ENCODE results near the gene RPS18.

The RPS18 gene

DNA sequence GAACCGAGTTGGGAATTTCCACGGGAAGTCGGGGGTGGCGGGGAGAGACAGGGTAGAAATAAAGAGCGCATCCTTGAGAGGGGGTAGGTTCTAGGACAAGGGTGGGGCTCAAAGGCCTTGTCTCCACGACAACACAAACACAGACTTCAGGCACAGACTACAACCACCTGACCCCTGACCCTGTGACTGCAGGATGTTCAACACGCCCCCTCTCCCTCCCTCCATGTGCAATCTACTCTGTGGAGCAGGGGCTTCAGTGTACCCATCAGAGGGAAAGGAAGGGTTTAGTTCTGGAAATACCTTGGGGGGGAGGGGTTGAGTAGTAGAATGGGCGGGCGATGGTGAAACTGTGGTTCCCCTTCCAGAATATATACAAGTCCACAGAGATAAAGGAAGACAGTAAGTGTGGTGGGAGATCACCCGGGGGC, 42.7 kb downstream of the RPS18 start:
- DNase-seq (ENCODE audit: low spot score) (peak; percentile 79), FAIRE-seq (no peak)

DNA sequence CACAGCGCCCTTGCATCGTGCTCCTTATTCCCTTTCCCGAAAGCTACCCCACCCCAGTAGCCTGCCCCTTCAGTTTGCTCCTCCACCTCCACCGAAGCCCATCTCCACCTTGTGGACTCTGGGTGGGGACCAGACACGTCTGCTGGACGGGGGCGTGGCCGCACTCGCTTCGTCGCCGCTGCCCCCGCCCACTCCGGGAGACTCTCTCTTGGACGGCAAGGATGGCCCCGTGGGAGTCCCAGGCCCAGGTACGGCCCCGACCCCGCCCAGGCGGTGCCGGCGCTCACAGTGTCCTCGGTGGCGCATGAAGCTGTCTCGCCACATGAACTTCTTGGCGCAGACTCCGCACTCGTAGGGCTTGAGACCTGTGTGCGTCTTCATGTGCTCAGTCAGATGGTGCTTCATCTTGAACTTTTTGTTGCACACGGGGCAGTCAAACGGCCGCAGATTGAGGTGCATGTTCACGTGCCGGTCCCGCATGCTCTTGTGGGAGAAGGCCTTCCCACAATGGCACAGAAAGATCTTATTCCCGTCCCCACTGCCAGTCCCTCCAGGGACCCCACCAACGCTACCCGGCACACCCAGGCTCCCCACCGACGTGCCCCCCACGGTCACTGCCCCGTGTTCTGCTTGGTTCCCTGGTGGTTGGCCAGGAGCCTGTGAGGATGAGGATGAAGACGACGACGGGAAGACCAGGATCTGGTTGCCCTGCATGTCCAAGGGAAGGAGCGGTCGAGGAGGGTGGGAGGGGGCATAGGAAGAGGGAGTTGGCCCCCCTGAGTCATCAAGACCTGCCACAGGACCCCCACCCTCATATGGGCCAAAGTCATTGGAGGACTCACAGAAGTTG, 43.3 kb downstream of the RPS18 start:
- FAIRE-seq = no peak
- no peak for DNase-seq (ENCODE audit: low spot score)

DNA sequence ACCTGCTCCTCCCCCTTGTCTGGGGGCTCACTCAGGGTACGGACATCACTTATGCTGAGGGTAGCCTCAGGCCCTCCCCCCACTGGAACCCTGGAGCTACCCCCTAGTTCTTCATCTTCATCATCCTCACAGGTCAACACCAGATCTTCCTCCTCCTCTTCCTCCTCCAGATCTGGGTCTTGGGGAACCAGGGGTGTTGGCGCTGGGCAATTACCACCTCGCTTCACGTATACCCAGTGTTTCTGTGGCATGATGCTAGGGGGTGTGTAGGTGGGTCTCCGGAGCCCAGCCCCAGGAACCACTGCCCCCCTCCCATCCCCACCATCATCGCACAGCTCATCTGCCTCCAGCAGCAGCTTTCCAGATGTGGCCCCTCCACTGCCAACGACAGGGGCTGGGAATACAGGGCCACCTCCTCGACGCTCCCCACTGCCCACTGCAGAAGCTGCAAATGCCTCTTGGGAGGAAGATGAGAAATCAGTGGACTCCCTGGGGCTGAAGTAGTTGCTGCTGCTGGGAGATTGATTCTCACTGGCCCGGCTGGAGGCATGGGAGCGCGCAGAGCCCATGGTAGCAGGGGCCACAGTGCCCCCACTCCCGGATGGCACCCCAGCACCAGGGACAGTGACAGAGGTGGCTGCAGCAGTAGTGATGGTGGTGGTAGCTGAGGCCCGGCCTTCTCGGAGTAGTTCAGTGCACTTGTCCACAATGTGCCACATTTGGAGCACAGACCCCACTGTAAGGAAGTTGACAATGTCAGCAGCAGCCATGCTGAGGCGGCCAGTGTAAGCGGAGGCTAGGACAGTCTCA, 44.1 kb downstream of the RPS18 start:
- DNase-seq (ENCODE audit: low spot score) = no peak
- no peak for FAIRE-seq

DNA sequence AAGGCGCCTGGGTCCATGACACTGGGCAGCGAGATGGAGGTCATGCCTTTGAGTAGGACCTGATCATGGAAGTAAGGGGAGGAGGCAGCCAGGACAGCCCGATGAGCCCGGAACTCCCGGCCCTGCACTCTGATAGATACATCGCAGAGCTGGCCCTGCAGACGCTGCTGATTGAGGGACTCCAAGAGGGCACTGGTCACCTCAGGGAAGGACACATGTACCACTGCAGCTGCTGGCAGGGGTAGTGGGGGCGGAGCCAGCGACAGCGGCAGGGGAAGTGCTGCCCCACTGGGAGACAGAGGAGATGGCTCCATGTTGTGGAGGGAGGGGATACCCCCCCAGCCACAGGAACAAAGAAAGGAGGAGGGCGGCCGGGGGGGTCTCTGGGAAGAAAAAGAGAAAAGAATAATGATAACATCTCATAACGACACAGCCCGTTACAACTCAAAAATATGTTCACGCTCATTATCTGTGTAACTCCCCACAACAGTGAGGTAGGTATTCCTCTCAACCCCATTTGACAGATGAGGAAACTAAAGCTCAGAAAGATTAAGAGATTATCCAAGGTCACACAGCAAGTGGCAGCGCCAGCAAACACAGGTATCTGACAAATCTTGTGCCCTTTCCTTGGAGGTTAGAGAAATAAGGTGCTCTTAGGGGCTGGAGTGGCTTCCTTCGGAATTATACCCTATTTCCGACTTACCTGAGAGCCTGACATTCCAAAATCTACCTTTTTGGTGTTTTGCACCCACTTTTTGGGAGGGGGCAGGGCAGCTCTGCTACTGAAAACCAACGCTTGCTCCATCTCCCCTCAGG, 44.9 kb downstream of the RPS18 start:
- no peak for DNase-seq (ENCODE audit: low spot score)
- no peak for FAIRE-seq

DNA sequence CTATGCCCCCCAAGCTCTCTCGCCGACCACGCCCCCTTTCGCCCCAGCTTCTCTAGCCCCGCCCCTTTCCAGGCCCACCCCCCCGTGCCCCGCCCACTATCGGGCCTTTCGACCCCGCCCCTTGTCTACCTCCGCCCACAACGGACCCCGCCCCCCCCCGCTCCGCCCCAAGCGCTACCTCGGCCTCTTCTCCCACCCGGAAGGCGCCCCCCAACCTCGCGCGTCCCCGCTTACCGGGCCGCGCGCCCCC, 45.5 kb downstream of the RPS18 start:
- no peak for FAIRE-seq
- DNase-seq (ENCODE audit: low spot score) = no peak

DNA sequence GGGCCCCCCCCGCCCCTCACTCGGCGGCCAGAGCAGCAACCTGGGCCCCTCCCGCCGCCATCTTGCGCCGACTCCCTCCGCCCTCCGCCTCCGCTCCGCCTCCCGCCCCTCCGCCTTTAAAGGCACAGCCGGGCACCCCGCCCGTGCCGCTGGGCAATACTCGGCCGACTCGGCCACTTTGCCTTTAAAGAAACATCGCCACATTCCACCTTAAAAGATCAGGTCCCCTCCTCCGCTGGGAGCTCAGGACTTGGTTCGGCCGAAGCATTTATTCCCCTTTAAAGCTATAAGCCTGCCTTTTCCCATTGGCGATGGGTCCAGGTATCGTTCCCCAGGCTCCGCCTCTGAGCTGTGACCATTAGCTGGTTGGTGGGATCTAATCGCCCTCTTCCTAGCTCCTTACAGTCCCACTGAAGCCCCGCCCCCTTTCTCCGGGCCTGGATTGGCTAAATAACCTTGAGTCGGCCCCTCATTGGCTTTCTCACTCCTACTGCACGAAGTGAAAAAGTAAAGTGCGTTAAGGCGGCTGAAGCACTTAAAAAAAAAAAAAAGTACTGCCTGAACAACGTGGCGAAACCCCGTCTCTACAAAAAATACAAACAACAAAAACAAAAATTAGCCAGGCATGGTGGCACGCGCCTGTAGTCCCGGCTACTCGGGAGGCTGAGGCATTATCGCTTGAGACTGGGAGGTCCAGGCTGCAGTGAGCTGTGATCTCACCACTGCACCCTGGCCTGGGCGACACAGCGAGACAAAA, 46.0 kb downstream of the RPS18 start, which contains the start of gene ZBTB22:
TSS of gene ZBTB22 (minus strand) at position 76 of the 757 bp plus-strand sequence. CDS start 828 bp downstream, outside the sequence.
- peak; percentile 84 for FAIRE-seq
- DNase-seq (ENCODE audit: low spot score) = peak; percentile 88

DNA sequence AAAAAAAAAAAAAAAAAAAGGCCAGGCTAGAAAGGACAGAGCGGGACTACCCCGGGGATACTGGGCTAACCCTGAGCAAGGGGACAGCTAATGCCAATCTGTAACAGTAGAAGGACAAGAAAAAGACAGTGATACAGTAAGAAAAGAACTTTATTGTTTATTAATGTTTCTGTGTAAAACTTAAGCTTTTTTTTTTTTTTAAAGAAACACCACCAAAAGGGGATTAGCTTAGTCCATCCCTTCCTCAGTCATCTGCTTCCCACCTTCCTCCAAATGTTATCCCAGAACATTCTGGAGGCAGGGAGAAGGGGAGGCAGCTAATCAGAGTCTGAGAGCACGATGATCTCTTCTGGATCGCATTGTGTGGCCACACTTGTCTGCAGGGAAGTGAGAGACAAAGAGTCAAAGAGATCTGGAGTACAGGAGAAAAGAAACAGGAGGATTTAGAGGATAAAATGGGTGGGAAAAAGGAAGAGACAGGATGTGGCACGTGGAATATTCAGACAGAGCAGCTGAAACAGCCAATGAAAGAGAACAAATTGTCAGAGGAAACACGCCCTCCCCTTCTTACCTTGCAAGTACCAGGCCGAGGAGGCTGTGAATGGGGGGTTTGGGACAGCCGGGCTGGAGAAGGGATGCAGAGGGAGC, 46.7 kb downstream of the RPS18 start:
- no peak for FAIRE-seq
- no peak for DNase-seq (ENCODE audit: low spot score)

DNA sequence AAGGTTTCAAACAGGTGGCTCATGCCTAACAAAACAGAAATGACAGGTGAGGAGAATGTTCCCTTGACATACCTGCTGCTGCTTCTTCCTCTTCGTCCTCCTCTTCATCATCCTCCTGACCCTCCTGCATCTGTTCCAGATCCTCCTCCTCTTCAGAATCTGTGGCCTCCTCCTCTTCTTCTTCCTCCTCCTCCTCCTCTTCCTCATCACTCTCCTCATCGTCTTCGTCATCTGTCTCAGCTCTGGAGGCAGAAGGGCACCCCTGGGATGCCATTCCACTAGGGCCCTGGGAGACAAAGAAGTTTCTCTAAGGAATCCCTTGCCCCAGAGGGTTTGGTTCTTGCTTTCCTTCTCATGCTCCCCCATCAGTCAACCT, 48.1 kb downstream of the RPS18 start:
- DNase-seq (ENCODE audit: low spot score) (no peak), FAIRE-seq (no peak)

DNA sequence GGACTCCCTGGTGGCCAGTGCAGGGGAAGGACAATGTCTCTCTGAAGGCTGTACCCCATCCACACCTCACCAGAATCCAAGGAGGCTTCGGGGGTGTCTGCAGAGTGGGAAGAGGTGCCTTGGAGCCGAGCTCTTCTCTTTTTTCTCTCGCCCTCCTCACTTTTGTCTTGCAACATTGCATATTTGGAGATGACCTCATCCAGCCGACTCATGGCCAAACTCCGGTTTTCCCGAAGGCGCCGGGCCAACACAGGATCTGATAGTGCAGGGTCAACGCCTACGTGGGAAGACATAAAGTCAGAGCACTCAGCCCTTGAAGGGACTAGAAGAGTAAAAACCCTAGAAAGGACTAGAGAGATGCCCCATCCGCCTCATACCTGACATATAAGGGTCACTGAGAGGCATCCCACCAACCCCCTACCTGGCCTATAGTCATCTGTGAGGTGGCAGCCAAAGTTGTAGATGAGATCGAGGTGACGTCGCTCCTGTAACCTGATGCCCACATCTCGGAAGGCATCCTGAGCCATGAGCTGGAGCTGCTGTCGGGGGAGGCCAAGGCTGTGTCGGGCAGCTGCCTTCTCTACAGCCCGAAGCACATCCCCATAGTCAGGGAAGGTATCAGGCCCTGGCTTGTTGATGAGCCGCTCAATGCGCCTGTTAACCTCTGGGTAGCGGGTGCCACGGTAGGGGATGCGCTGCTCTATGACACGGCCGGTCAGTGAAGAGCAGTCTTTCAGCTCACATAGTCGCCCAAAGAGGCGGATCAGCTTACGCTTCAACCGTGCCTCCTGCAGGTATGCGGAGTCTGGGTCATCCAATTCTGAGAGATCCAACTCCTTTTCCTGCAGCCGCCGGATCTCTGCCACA, 48.7 kb downstream of the RPS18 start:
- DNase-seq (ENCODE audit: low spot score) (peak; percentile 23), FAIRE-seq (no peak)

DNA sequence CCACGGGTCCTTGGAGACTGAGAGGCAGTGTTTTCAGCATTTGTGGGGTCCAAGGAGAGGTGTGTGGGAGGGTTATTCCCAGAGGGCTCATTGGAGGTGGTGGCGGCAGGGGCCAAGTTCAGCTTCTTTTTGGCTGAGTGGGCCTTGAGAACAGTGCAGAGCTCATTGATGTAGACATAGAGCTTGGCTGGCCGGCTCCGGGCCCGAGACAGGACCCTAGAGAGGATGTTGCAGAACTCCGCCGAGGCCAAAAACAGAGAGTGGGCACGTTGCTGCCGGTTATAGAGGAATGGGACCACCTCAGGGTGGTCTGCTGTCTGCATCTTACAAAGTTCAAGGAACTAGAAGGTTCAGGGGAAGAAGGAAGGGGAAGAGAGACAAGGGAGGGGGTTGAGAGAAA, 49.4 kb downstream of the RPS18 start:
- DNase-seq (ENCODE audit: low spot score) (no peak), FAIRE-seq (no peak)

DNA sequence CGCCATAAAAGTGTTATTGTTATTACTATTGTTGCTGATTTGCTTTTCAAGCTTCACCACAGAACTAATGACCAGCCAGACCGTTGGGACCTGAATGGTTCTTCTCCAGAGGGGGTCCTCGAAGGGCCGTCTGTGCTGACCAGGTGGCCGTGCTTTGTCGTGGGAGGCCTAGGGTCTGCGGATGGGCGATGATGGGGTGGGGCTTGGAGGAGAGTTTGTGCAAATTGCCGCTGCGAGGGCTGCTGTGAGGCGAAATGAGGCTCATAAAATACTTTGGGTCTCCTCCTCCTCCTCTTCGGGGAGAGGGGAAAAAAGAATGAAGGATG, 51.7 kb downstream of the RPS18 start:
- FAIRE-seq (no peak), DNase-seq (ENCODE audit: low spot score) (no peak)

DNA sequence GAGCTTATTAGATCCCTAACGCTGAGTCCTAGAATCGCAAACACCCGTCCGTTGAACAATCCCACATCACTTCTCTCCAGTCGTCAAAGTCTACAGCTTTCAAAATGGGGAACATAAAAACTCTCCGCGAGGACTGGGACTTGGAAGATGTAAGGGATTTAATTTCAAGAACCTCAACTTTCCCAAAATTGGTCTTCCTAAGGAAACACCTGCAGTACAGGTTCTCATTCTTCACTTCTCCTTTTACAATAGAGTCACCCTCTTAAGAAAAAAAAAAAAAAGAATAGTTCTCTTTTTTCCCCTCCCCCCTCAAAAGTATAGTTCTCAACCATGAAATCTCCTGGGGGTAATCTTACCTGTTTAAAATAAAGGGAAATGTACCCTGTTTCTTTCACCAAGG, 52.2 kb downstream of the RPS18 start:
- FAIRE-seq = no peak
- no peak for DNase-seq (ENCODE audit: low spot score)
